Esophagus muscularis mucosa (tissue), 4 donors: Measurements from ENCODE around the gene RETN. TPM values are rescaled to one million over a fixed set of nuclear protein-coding genes. Genes with fewer than 3 reads are reported as not detected.

Source experiments
- DNase-seq: peaks from one replicate; pipeline ENCODE4 v3.0.0-alpha.2; 2017; ENCODE audit errors: extremely low spot score
- H3K27ac ChIP-seq, 4 donors: fragments of 200-600 bp; sonication (generic); replicated peaks in 1 of 4; 1 replicate in 3 of 4; 2 replicates in 1 of 4; pipeline ENCODE4 v1.5.1; 2016 to 2019; ENCODE audit warnings: mild to moderate bottlenecking in 1 of 4
- H3K27me3 ChIP-seq, 4 donors: fragments of 200-600 bp; sonication (generic); one replicate each; pipeline versions ENCODE4 v1.5.1 to v1.6.0; 2016 to 2019
- H3K36me3 ChIP-seq, 4 donors: fragments of 200-600 bp; sonication (generic); one replicate each; pipeline ENCODE4 v1.5.1; 2016 to 2019
- H3K4me1 ChIP-seq, 4 donors: fragments of 200-600 bp; sonication (generic); one replicate each; pipeline ENCODE4 v1.5.1; 2016 to 2019
- H3K4me3 ChIP-seq, 4 donors: fragments of 200-600 bp; sonication (generic); 1 replicate in 2 of 4; 2 replicates in 2 of 4; pipeline ENCODE4 v1.5.1; 2016 to 2019; ENCODE audit warnings: mild to moderate bottlenecking in 4 of 4, moderate library complexity in 1 of 4
- H3K9me3 ChIP-seq, 4 donors: fragments of 200-600 bp; sonication (generic); 1 replicate in 3 of 4; 2 replicates in 1 of 4; pipeline ENCODE4 v1.5.1; 2016 to 2019
- EP300 ChIP-seq: sonication (generic); formaldehyde crosslinking; IDR thresholded peaks from one replicate; pipeline ENCODE4 v1.6.1; 2017; ENCODE audit warnings: antibody characterized with exemption
- POLR2A ChIP-seq: fragments of 450-650 bp; IDR thresholded peaks from one replicate; pipeline ENCODE4 v1.6.1; 2017; ENCODE audit warnings: antibody characterized with exemption, moderate library complexity, mild to moderate bottlenecking, low read depth
- POLR2AphosphoS5 ChIP-seq, 2 donors: sonication (generic); formaldehyde crosslinking; IDR thresholded peaks; one replicate each; pipeline ENCODE4 v1.6.1; 2017; ENCODE audit warnings: antibody characterized with exemption in 2 of 2
- WGBS: methylation state at CpG from one replicate; pipeline ENCODE4 v1.1.5; 2018; 5-methylcytosine and 5-hydroxymethylcytosine counted together
- intact Hi-C: fragments of 100-400 bp; cut with DNase I; formaldehyde crosslinking; loops from one replicate; pipeline ENCODE4 v1.15.1; 2023
- total RNA-seq, 4 donors: library from RNA; depleted of rRNA; stranded (reverse); fragments of >200 nt; gene quantifications; one replicate each; pipeline versions ENCODE4 v1.1.0 to v1.2.1, GENCODE V29; 2016
- TF ChIP-seq, protein P1 (sequence below), 3 experiments: fragments of 200-600 bp in 2 of 3; fragments of 450-650 bp in 1 of 3; sonication (generic) in 2 of 3; IDR thresholded peaks; one replicate each; pipeline ENCODE4 v1.5.1; 2017 to 2019; ENCODE audit warnings: antibody characterized with exemption in 3 of 3, mild to moderate bottlenecking in 2 of 3, moderate library complexity in 1 of 3

RETN gene
- total RNA-seq, 4 donors from 2014 or later, result 1.3 TPM; not detected in 3

- DNase-seq, result no peak
- 60% methylated on average over 15 of the region's 30 CpGs for WGBS
These were observed 31.2 kb upstream of the RETN start for GRCh38 chr19:7637374-7638256.

DNA sequence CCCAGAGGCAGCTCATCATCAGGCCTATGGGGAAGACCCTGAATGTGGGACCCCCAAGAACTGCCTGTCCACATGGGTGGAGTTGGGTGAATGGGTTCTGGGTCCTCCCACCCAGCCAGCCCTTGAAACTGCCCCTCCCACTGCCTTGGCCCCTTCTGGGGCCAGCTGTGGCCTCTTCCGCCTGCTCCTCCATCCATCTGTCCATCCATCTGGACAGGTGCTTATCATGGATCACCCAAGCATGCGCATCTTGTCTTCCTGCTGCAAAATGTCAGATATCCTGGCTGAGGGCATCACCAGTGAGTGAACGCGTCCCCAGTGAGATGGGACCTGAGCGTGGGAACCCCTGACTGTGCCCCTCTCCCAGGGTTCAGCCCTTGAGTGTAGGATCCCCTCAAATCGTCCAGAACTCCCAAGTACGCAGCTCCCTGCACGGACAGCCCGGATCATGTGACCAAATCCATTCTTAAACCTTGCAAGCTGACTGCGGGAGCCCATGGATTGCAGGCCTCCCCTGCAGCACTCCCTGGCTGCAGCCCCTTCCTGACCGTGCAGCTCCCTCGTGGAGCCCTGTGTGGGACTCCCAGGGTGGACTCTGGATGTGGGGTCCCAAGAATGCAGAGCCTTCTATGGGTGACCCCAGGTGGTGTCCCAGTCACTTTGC is 29.9 kb upstream of the RETN start:
- Histone ChIP-seq H3K4me1 (peaks cover 0 to 11% (median 5%) of the 10 kb centered on the region in 4 donors), H3K9me3 (no peaks in the 10 kb centered on the region), H3K36me3 (no peaks in the 10 kb centered on the region), H3K4me3 (no peak overlapping the region), H3K27me3 (peaks cover 0 to 87% (median 20%) of the 10 kb centered on the region in 4 donors), H3K27ac (no peak overlapping the region)
- DNase-seq, result no peak
- intact Hi-C loops, result no loop called here
- TF ChIP-seq EP300 (no peak), POLR2A (no peak), POLR2AphosphoS5 (IDR thresholded peaks at IDR 0.05) (no peak)
- TF ChIP-seq, protein P1, sequence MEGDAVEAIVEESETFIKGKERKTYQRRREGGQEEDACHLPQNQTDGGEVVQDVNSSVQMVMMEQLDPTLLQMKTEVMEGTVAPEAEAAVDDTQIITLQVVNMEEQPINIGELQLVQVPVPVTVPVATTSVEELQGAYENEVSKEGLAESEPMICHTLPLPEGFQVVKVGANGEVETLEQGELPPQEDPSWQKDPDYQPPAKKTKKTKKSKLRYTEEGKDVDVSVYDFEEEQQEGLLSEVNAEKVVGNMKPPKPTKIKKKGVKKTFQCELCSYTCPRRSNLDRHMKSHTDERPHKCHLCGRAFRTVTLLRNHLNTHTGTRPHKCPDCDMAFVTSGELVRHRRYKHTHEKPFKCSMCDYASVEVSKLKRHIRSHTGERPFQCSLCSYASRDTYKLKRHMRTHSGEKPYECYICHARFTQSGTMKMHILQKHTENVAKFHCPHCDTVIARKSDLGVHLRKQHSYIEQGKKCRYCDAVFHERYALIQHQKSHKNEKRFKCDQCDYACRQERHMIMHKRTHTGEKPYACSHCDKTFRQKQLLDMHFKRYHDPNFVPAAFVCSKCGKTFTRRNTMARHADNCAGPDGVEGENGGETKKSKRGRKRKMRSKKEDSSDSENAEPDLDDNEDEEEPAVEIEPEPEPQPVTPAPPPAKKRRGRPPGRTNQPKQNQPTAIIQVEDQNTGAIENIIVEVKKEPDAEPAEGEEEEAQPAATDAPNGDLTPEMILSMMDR (IDR thresholded peaks at IDR 0.05), result no peak
- 46% methylated on average over 10 of the region's 12 CpGs for WGBS

More at GRCh38 chr19:7637374-7638256, 31.2 kb upstream of the RETN start:
- Histone ChIP-seq H3K36me3 (peaks cover 0 to 3% (median 1%) of the 10 kb centered on the region in 4 donors), H3K9me3 (no peaks in the 10 kb centered on the region), H3K4me1 (peaks cover 0 to 11% (median 5%) of the 10 kb centered on the region in 4 donors), H3K4me3 (peak overlapping the region; percentile 44 to 59 (median 45)), H3K27me3 (peaks cover 0 to 73% (median 20%) of the 10 kb centered on the region in 4 donors), H3K27ac (peak overlapping the region in 3 of 4 donors; percentile 46 to 65 (median 57))
- TF ChIP-seq POLR2AphosphoS5 (IDR thresholded peaks at IDR 0.05) (no peak), EP300 (no peak), POLR2A (no peak)
- TF ChIP-seq, protein P1 (IDR thresholded peaks at IDR 0.05), result no peak
- intact Hi-C loops, result no loop called here

DNA sequence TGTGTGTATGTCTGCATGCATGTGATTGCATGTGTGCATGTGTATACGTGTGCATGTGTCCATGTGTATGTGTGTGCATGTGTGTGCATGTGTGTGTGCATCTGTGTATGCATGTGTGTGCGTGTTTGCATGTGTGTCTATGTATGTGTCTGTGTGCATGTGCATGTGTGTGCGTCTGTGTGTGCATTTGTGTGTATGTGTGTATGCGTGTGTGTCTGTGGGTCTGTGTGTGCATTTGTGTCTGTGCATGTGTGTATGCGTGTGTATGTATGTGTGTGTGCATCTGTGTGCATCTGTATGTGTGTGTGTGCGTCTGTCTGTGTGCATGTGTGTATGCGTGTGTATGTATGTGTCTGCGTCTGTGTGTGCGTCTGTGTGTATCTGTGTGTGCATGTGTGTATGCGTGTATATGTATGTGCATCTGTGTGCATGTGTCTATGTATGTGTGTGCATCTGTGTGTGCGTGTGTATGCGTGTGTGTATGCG is 28.9 kb upstream of the RETN start:
- Histone ChIP-seq H3K27ac (no peak overlapping the region), H3K9me3 (no peaks in the 10 kb centered on the region), H3K4me3 (no peak overlapping the region), H3K36me3 (no peaks in the 10 kb centered on the region), H3K27me3 (peaks cover 0 to 96% (median 20%) of the 10 kb centered on the region in 4 donors), H3K4me1 (peaks cover 0 to 11% (median 5%) of the 10 kb centered on the region in 4 donors)
- TF ChIP-seq POLR2AphosphoS5 (IDR thresholded peaks at IDR 0.05), result no peak
- TF ChIP-seq EP300, result no peak
- no peak for TF ChIP-seq POLR2A
- TF ChIP-seq, protein P1 (IDR thresholded peaks at IDR 0.05), result no peak
- DNase-seq, result no peak
- WGBS, result 96% methylated on average over 13 of the region's 13 CpGs
- intact Hi-C loops, result no loop called here

GRCh38 chr19:7640803-7641202 is 28.0 kb upstream of the RETN start:
- Histone ChIP-seq H3K36me3 (no peaks in the 10 kb centered on the region), H3K9me3 (no peaks in the 10 kb centered on the region), H3K4me1 (peaks cover 0 to 11% (median 5%) of the 10 kb centered on the region in 4 donors), H3K27me3 (peaks cover 0 to 94% (median 22%) of the 10 kb centered on the region in 4 donors), H3K4me3 (no peak overlapping the region), H3K27ac (no peak overlapping the region)
- TF ChIP-seq POLR2A (no peak), EP300 (no peak), POLR2AphosphoS5 (IDR thresholded peaks at IDR 0.05) (no peak)
- TF ChIP-seq, protein P1 (IDR thresholded peaks at IDR 0.05), result no peak
- DNase-seq, result no peak
- intact Hi-C loops, result no loop called here
- WGBS, result 90% methylated on average over 9 of the region's 11 CpGs
